Measurements from ENCODE around the gene HMGXB3.

HMGXB3 gene

GRCh38 chr5:150077060-150077459 is 76.5 kb downstream of the HMGXB3 start:
- Histone ChIP-seq H3K79me2 (ENCODE audit: insufficient read depth, low read length) (no peaks in the 10 kb centered on the region), H3K4me2 (ENCODE audit: low read depth, low read length, poor library complexity, severe bottlenecking) (no peak overlapping the region), H3K4me3 (ENCODE audit: insufficient read depth, low read length, poor library complexity, severe bottlenecking) (no peak overlapping the region), H3K27me3 (ENCODE audit: low read length) (no peaks in the 10 kb centered on the region), H3K27ac (ENCODE audit: low read depth, low read length) (no peak overlapping the region), H4K20me1 (ENCODE audit: low read depth, low read length) (no peaks in the 10 kb centered on the region), H3K9me3 (ENCODE audit: insufficient read depth, low read length) (no peaks in the 10 kb centered on the region), H3K9ac (ENCODE audit: low read length) (no peak overlapping the region), H3K9me2 (replicated peaks; ENCODE audit: insufficient read depth, low read length) (no peaks in the 10 kb centered on the region), H2AFZ (ENCODE audit: low read depth, low read length, severe bottlenecking) (no peak overlapping the region), H3F3A (ENCODE audit: insufficient read depth) (no peaks in the 10 kb centered on the region), H3K36me3 (ENCODE audit: low read length) (no peaks in the 10 kb centered on the region)
- TF ChIP-seq CTCF (IDR thresholded peaks at IDR 0.05; ENCODE audit: insufficient read depth, low read length, poor library complexity, severe bottlenecking), result no peak
- TF ChIP-seq EZH2phosphoT487 (conservative IDR thresholded peaks at IDR 0.05; ENCODE audit: low read length), result no peak

- no peak overlapping the region for H3K9ac ChIP-seq (ENCODE audit: low read length)
- no peak overlapping the region for H3K4me2 ChIP-seq (ENCODE audit: low read depth, low read length, poor library complexity, severe bottlenecking)
- no peak overlapping the region for H3K4me3 ChIP-seq (ENCODE audit: insufficient read depth, low read length, poor library complexity, severe bottlenecking)
- no peaks in the 10 kb centered on the region for H3F3A ChIP-seq (ENCODE audit: insufficient read depth)
- H3K9me2 ChIP-seq (replicated peaks; ENCODE audit: insufficient read depth, low read length), result no peaks in the 10 kb centered on the region
- H3K27ac ChIP-seq (ENCODE audit: low read depth, low read length), result no peak overlapping the region
- H3K36me3 ChIP-seq (ENCODE audit: low read length), result no peaks in the 10 kb centered on the region
- no peaks in the 10 kb centered on the region for H4K20me1 ChIP-seq (ENCODE audit: low read depth, low read length)
- H3K27me3 ChIP-seq (ENCODE audit: low read length), result no peaks in the 10 kb centered on the region
- TF ChIP-seq CTCF (IDR thresholded peaks at IDR 0.05; ENCODE audit: insufficient read depth, low read length, poor library complexity, severe bottlenecking), result no peak
- TF ChIP-seq EZH2phosphoT487 (conservative IDR thresholded peaks at IDR 0.05; ENCODE audit: low read length), result no peak
- no peaks in the 10 kb centered on the region for H3K79me2 ChIP-seq (ENCODE audit: insufficient read depth, low read length)
- no peaks in the 10 kb centered on the region for H3K9me3 ChIP-seq (ENCODE audit: insufficient read depth, low read length)
- H2AFZ ChIP-seq (ENCODE audit: low read depth, low read length, severe bottlenecking), result no peak overlapping the region
These were observed 77.7 kb downstream of the HMGXB3 start for GRCh38 chr5:150077996-150078801.

- no peak for TF ChIP-seq EZH2phosphoT487 (conservative IDR thresholded peaks at IDR 0.05; ENCODE audit: low read length)
- TF ChIP-seq CTCF (IDR thresholded peaks at IDR 0.05; ENCODE audit: insufficient read depth, low read length, poor library complexity, severe bottlenecking), result no peak
- Histone ChIP-seq H3K27me3 (ENCODE audit: low read length) (no peaks in the 10 kb centered on the region), H3K27ac (ENCODE audit: low read depth, low read length) (no peak overlapping the region), H3K9ac (ENCODE audit: low read length) (no peak overlapping the region), H4K20me1 (ENCODE audit: low read depth, low read length) (no peaks in the 10 kb centered on the region), H3K9me2 (replicated peaks; ENCODE audit: insufficient read depth, low read length) (no peaks in the 10 kb centered on the region), H3K9me3 (ENCODE audit: insufficient read depth, low read length) (no peaks in the 10 kb centered on the region), H3K36me3 (ENCODE audit: low read length) (no peaks in the 10 kb centered on the region), H3F3A (ENCODE audit: insufficient read depth) (no peaks in the 10 kb centered on the region), H3K4me2 (ENCODE audit: low read depth, low read length, poor library complexity, severe bottlenecking) (no peak overlapping the region), H3K4me3 (ENCODE audit: insufficient read depth, low read length, poor library complexity, severe bottlenecking) (no peak overlapping the region), H3K79me2 (ENCODE audit: insufficient read depth, low read length) (no peaks in the 10 kb centered on the region), H2AFZ (ENCODE audit: low read depth, low read length, severe bottlenecking) (no peak overlapping the region)
These were observed 78.5 kb downstream of the HMGXB3 start for GRCh38 chr5:150078802-150079689.
